Progenitor cell of endocrine pancreas (in vitro differentiated cells): ENCODE data around the gene AFF4. TPM values are rescaled to one million over a fixed set of nuclear protein-coding genes. Genes with fewer than 3 reads are reported as not detected.

ENCODE experiments used
- DNase-seq: peaks from one replicate; pipeline ENCODE4 v3.0.0; 2021; ENCODE audit warnings: low spot score; ENCODE audit not compliant: unreplicated experiment
- H3K27ac Mint-ChIP-seq: 2 replicates; pipeline ENCODE4 v1.8.0; 2021; ENCODE audit warnings: mild to moderate bottlenecking, moderate library complexity, mixed read lengths
- H3K27me3 Mint-ChIP-seq: 2 replicates; pipeline ENCODE4 v1.8.0; 2021; ENCODE audit warnings: mixed read lengths
- H3K36me3 Mint-ChIP-seq: 2 replicates; pipeline ENCODE4 v1.8.0; 2022; ENCODE audit warnings: mixed read lengths; ENCODE audit not compliant: insufficient read depth
- H3K4me1 Mint-ChIP-seq: 2 replicates; pipeline ENCODE4 v1.8.0; 2021; ENCODE audit warnings: low read depth, mixed read lengths
- H3K4me3 Mint-ChIP-seq: 2 replicates; pipeline ENCODE4 v1.8.0; 2021; ENCODE audit warnings: low read depth, mild to moderate bottlenecking, moderate library complexity, mixed read lengths
- H3K9me3 Mint-ChIP-seq: 2 replicates; pipeline ENCODE4 v1.8.0; 2021; ENCODE audit warnings: low read depth, mixed read lengths
- total RNA-seq: library from RNA; stranded (reverse); gene quantifications from 2 replicates; pipeline ENCODE4 v1.2.1, GENCODE V29; 2021
- TF ChIP-seq, protein P1 (sequence below): fragments of 200-600 bp; sonication (generic); IDR thresholded peaks from one replicate; pipeline ENCODE4 v1.5.0; 2021; ENCODE audit warnings: antibody characterized with exemption, mild to moderate bottlenecking; ENCODE audit not compliant: unreplicated experiment

The AFF4 gene
- total RNA-seq, 1 donor from 2014 or later = 91.8 TPM

DNA sequence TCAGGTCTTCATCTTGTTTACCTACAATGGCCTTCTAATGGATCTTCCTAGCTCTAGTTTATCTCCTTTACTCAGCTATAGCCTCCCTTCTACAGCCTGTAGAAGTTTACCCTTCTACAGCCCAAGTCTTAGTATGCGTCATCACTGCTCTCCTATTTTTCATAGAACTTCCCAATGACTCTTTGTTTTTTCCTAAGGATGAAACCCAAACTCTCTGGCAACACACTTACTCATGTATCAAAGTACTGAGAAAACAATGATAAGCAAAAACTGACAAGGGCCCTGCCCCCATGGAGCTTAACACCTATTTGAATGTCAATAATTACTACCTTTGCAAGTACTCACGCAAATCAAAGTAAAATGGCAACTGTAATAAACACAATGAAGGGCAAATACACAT is 56.3 kb downstream of the AFF4 start:
- no peaks in the 10 kb centered on the region for H3K27me3 Mint-ChIP-seq
- no peak overlapping the region for H3K4me3 Mint-ChIP-seq
- H3K36me3 Mint-ChIP-seq = peaks cover 23% of the 10 kb centered on the region
- H3K27ac Mint-ChIP-seq = peak overlapping the region; percentile 50
- DNase-seq = no peak
- peaks cover 4% of the 10 kb centered on the region for H3K4me1 Mint-ChIP-seq
- TF ChIP-seq, protein P1, sequence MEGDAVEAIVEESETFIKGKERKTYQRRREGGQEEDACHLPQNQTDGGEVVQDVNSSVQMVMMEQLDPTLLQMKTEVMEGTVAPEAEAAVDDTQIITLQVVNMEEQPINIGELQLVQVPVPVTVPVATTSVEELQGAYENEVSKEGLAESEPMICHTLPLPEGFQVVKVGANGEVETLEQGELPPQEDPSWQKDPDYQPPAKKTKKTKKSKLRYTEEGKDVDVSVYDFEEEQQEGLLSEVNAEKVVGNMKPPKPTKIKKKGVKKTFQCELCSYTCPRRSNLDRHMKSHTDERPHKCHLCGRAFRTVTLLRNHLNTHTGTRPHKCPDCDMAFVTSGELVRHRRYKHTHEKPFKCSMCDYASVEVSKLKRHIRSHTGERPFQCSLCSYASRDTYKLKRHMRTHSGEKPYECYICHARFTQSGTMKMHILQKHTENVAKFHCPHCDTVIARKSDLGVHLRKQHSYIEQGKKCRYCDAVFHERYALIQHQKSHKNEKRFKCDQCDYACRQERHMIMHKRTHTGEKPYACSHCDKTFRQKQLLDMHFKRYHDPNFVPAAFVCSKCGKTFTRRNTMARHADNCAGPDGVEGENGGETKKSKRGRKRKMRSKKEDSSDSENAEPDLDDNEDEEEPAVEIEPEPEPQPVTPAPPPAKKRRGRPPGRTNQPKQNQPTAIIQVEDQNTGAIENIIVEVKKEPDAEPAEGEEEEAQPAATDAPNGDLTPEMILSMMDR = no peak
- H3K9me3 Mint-ChIP-seq = no peaks in the 10 kb centered on the region

DNA sequence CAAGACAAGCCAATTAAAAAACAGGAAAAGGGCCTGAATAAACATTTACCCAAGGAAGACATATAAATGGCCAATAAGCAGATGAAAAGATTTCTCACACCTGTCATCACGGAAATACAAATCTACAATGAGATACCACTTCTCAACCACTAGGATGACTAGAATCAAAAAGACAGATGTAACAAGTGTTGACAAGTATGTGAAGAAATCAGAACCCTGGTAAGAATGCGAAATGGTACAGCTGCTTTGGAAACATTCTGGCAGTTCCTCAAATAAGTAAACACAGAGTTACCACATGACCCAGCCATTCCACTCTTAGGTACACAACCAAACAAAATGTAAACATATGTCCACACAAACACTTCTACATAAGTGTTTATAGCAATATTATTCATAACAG is 57.5 kb downstream of the AFF4 start:
- DNase-seq = no peak
- Mint-ChIP-seq H3K27me3 (no peaks in the 10 kb centered on the region), H3K27ac (no peak overlapping the region), H3K36me3 (peaks cover 22% of the 10 kb centered on the region), H3K9me3 (no peaks in the 10 kb centered on the region), H3K4me3 (no peak overlapping the region), H3K4me1 (peaks cover 6% of the 10 kb centered on the region)
- TF ChIP-seq, protein P1 = peak; percentile 12

DNA sequence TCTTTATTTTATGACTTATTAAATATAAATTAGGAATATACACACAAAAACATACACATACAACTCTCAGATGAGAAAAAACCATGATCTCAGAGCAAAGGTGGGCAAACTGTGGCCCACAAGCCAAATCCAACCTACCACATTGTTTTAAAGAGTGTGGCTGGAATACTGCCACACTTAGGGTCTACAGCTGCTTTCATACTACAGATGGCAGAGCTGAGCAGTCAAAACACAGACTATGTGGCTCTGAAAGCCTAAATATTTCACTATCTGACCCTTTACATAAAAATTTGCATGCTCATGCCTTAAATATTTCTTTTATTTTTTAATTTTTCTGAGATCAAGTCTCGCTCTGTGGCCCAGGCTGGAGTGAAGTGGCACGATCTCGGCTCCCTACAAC is 61.7 kb downstream of the AFF4 start:
- no peak for DNase-seq
- Mint-ChIP-seq H3K36me3 (peaks cover 29% of the 10 kb centered on the region), H3K4me3 (no peak overlapping the region)

DNA sequence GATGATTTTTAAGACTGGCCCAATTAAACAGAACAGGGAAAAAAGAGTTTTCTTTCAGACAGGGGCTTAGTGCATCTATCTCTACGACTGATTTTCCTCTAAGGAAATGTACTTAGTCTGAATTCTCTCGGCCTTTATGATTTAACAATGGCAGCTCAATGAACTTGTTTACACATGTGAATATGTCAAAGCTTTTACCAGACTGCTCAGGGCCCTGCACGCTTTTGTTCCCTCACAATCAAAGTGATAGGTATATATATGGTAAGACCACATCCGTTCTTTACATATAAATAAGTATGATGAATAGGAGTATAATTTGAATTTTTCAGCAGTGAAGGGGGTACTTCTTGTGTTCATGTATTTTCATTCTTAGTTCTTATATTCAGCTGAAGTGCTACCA is 62.4 kb downstream of the AFF4 start:
- TF ChIP-seq, protein P1 = no peak
- Mint-ChIP-seq H3K36me3 (peaks cover 32% of the 10 kb centered on the region), H3K4me1 (peaks cover 4% of the 10 kb centered on the region), H3K27ac (peak overlapping the region; percentile 18), H3K9me3 (no peaks in the 10 kb centered on the region), H3K27me3 (no peaks in the 10 kb centered on the region), H3K4me3 (no peak overlapping the region)
- no peak for DNase-seq

More for the DNA sequence above, 61.7 kb downstream of the AFF4 start:
- no peaks in the 10 kb centered on the region for H3K9me3 Mint-ChIP-seq
- no peak overlapping the region for H3K27ac Mint-ChIP-seq
- peaks cover 4% of the 10 kb centered on the region for H3K4me1 Mint-ChIP-seq
- TF ChIP-seq, protein P1 = peak; percentile 18
- H3K27me3 Mint-ChIP-seq = no peaks in the 10 kb centered on the region

DNA sequence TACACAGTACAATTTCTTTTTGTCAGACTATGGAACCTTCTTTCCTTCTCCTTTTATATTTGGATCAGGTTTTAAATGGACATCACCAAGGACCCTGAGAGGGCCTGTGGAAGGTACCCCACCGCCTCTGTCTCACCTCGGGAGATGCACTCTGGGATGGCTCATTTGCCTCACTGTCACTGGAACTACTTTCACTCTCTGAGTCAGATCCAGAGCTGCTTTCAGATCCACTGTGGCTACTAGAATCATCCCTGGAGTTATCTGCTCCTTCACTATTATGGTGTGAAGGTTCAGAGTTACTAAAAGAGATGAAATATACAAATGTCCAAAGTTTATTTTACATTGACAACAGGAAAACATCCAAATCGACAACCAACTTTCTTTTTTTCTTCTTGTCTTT is 65.3 kb downstream of the AFF4 start:
- H3K9me3 Mint-ChIP-seq = no peaks in the 10 kb centered on the region
- no peak overlapping the region for H3K27ac Mint-ChIP-seq
- no peak overlapping the region for H3K4me3 Mint-ChIP-seq
- H3K27me3 Mint-ChIP-seq = no peaks in the 10 kb centered on the region
- H3K36me3 Mint-ChIP-seq = peaks cover 42% of the 10 kb centered on the region
- peaks cover 2% of the 10 kb centered on the region for H3K4me1 Mint-ChIP-seq
- no peak for DNase-seq
- TF ChIP-seq, protein P1 = no peak
